Osteoblast (primary cell): ENCODE results near the gene DDX49. TPM values are rescaled to one million over a fixed set of nuclear protein-coding genes. Genes with fewer than 3 reads are reported as not detected.

Experiments used
- DNase-seq: peaks from one replicate; pipeline ENCODE4 v3.0.0; 2011; ENCODE audit warnings: low spot score, mixed read lengths; ENCODE audit not compliant: insufficient read length; ENCODE audit errors: missing footprints
- H2AFZ ChIP-seq: 2 replicates; pipeline ENCODE4 v1.6.0; 2011; ENCODE audit warnings: mild to moderate bottlenecking, low read length
- H3K27ac ChIP-seq: 2 replicates; pipeline ENCODE4 v1.5.1; 2011; ENCODE audit warnings: mild to moderate bottlenecking, low read depth, low read length, moderate library complexity
- H3K27me3 ChIP-seq: 2 replicates; pipeline ENCODE4 v1.6.0; 2012; ENCODE audit warnings: mild to moderate bottlenecking, control low read depth, inconsistent platforms, low read length, moderate library complexity; ENCODE audit not compliant: insufficient read depth
- H3K36me3 ChIP-seq: 2 replicates; pipeline ENCODE4 v1.5.1; 2011; ENCODE audit warnings: mild to moderate bottlenecking, low read length, control low read depth, moderate library complexity; ENCODE audit not compliant: insufficient read depth
- H3K4me1 ChIP-seq: 2 replicates; pipeline ENCODE4 v1.5.1; 2011; ENCODE audit warnings: mild to moderate bottlenecking, low read length, control low read depth, moderate library complexity; ENCODE audit not compliant: insufficient read depth
- H3K4me2 ChIP-seq: 2 replicates; pipeline ENCODE4 v1.6.0; 2011; ENCODE audit warnings: mild to moderate bottlenecking, low read length; ENCODE audit not compliant: insufficient read depth
- H3K4me3 ChIP-seq: fragments of 200-600 bp; sonication (generic); 3 replicates; pipeline ENCODE4 v1.5.1; 2012; ENCODE audit warnings: mild to moderate bottlenecking, low read length, inconsistent platforms; ENCODE audit not compliant: insufficient read depth
- H3K79me2 ChIP-seq: 2 replicates; pipeline ENCODE4 v1.6.0; 2012; ENCODE audit warnings: mild to moderate bottlenecking, low read length, control low read depth, inconsistent platforms; ENCODE audit not compliant: insufficient read depth
- H3K9me3 ChIP-seq: 2 replicates; pipeline ENCODE4 v1.5.1; 2011; ENCODE audit warnings: low read depth, low read length, control low read depth
- H4K20me1 ChIP-seq: 2 replicates; pipeline ENCODE4 v1.6.0; 2012; ENCODE audit warnings: mild to moderate bottlenecking, low read length, control low read depth; ENCODE audit not compliant: insufficient read depth
- total RNA-seq: library from RNA; depleted of rRNA; stranded (reverse); fragments of >200 nt; gene quantifications from 2 replicates; pipeline ENCODE4 v1.2.3, GENCODE V29; 2012
- TF ChIP-seq, protein P1 (sequence below): IDR thresholded peaks from 2 replicates; pipeline ENCODE4 v1.5.1; 2011; ENCODE audit warnings: mild to moderate bottlenecking, low read depth, low read length, moderate library complexity; ENCODE audit errors: extremely low read depth

DDX49 gene
- total RNA-seq, 1 donor = 46.7 TPM

DNA sequence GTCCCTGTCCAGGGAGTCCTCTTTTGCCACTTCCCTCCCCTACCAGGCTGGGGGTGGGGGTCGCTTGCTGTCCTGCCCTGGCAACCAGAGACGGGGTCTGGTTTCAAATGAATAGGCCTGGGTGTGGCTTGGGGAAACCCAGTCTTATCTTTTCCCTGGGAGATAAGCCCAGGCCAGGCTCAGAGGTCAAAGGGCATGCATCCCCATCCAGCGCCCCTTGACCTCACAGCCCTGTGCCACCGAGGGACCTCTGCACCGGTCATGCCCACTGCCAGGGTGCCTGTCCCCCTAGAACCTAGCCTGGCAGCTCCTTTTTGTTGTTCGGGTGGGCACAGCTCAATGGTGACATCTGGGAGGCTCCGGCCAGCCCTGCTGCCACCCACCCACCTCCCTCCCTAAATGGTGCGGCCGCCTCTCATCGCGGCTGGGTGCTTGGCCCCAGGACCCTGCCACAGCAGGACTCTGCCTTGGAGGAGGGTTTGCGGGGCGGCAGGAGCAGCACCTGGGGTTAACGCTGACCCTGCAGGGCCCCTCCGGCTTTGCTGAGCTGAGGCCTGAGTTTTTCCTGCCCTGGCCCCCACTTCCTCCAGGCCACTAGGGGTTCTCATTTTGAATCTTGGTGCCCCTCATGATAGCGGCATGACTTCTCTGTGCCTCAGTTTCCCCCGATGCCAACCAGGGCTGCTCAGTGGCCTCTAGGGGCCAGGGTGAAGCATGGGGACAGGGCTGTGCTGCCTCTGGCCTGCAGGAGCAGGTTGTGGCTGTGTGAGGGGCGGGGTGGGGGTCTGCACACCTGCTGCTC is 20.7 kb upstream of the DDX49 start:
- Histone ChIP-seq H3K79me2 (no peaks in the 10 kb centered on the region), H3K9me3 (no peaks in the 10 kb centered on the region), H3K4me3 (no peak overlapping the region), H3K4me2 (no peak overlapping the region), H3K27ac (no peak overlapping the region), H4K20me1 (peaks cover 4% of the 10 kb centered on the region), H2AFZ (no peak overlapping the region), H3K36me3 (peaks cover 15% of the 10 kb centered on the region), H3K27me3 (peaks cover 11% of the 10 kb centered on the region), H3K4me1 (no peaks in the 10 kb centered on the region)
- TF ChIP-seq, protein P1, sequence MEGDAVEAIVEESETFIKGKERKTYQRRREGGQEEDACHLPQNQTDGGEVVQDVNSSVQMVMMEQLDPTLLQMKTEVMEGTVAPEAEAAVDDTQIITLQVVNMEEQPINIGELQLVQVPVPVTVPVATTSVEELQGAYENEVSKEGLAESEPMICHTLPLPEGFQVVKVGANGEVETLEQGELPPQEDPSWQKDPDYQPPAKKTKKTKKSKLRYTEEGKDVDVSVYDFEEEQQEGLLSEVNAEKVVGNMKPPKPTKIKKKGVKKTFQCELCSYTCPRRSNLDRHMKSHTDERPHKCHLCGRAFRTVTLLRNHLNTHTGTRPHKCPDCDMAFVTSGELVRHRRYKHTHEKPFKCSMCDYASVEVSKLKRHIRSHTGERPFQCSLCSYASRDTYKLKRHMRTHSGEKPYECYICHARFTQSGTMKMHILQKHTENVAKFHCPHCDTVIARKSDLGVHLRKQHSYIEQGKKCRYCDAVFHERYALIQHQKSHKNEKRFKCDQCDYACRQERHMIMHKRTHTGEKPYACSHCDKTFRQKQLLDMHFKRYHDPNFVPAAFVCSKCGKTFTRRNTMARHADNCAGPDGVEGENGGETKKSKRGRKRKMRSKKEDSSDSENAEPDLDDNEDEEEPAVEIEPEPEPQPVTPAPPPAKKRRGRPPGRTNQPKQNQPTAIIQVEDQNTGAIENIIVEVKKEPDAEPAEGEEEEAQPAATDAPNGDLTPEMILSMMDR = no peak
- peak; percentile 93 for DNase-seq

DNA sequence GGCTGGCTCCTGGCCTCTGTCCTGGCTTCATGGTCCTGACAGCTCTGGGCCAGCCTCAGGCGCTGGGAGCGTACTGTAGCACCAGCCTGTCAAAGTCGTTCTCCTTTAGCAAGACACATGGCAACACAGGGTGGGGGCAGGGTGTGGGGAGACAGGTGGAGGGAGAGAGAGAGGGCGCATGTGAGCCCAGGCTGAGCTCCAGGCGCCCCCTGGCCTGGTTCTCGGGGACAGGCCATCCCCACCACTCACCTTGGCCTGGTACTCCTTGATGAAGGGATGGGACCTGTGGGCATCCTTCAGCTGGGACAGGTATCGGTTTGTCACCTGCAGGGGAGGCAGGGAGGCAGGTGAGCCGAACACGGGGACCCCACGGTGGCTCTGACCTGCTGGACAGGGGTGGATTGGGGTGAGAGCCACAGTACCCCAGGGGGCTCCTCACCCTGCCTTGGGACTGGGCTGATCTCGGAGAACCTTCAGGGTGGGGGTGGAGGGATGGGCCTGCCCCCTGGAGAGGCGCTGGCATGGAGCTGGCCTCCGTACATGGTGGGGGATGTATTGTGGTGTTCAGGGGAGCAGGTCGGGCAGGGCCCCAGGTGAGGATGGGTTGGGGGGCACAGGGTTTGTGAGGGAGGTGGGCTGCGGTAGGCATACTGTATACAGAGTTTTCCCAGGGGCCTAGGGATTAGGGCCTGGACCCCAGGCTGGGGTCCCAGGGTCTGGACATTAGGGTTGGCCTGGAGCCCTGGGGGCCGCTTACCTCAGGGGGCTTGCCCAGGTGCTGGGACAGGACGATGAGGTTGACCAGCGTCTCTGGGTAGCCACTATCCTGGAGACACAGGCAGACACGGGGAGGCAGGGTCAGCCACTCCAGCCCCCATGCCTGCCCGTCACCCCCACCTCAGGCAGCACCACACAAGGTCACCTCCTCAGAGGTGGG is 19.6 kb upstream of the DDX49 start:
- H4K20me1 ChIP-seq = peaks cover 4% of the 10 kb centered on the region

DNA sequence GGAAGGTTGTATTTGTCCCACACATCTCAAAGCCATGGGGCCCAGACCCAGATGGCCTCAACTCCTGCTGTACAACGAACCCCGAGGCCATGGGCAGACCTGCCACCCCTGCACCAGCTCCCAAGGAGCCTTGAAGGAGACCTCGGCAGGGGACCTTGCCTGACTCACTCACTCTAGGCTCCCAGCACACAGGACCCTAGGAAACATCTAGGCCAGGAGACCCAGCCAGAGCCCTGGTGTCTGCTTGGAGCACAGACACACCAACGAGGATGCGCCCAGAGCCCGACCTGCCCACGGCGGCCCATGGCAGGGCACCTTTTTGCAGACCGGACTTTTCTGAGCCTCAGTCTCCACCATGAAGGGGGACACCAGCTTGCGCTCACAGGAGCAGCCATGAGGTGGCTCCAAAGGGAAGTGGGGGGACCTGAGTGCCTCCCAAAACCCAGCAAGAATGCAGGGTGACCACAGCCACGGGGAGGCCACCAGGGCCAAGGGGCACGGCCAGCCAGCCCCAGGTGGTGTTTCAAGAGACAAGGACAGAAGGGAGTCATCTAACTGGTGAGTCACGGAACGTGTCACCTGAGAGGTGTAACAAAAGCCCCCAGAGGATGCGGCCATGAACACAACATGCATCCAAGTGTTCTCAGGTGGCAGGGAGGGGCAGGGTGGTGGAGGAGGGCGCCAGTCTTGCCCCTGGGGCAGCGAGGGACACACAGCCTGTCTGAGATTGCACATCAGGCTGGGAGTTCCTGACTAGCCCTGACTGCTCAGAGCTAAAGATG is 18.6 kb upstream of the DDX49 start:
- Histone ChIP-seq H3K27ac (no peak overlapping the region), H3K4me1 (no peaks in the 10 kb centered on the region), H3K36me3 (peaks cover 16% of the 10 kb centered on the region), H3K27me3 (no peaks in the 10 kb centered on the region), H2AFZ (no peak overlapping the region), H3K9me3 (no peaks in the 10 kb centered on the region), H3K4me3 (no peak overlapping the region), H4K20me1 (peaks cover 7% of the 10 kb centered on the region), H3K79me2 (no peaks in the 10 kb centered on the region), H3K4me2 (no peak overlapping the region)
- TF ChIP-seq, protein P1 = no peak
- peak; percentile 90 for DNase-seq

More for the DNA sequence above, 19.6 kb upstream of the DDX49 start:
- no peaks in the 10 kb centered on the region for H3K9me3 ChIP-seq
- no peaks in the 10 kb centered on the region for H3K4me1 ChIP-seq
- peaks cover 16% of the 10 kb centered on the region for H3K36me3 ChIP-seq
- H3K27ac ChIP-seq = no peak overlapping the region
- TF ChIP-seq, protein P1 = no peak
- peaks cover 2% of the 10 kb centered on the region for H3K27me3 ChIP-seq
- H2AFZ ChIP-seq = no peak overlapping the region
- H3K79me2 ChIP-seq = no peaks in the 10 kb centered on the region
- peak; percentile 82 for DNase-seq
- no peak overlapping the region for H3K4me3 ChIP-seq
- H3K4me2 ChIP-seq = no peak overlapping the region
